Activated CD8-positive, alpha-beta T cell treated with anti-CD3 and anti-CD28 coated beads, Interleukin-2, amount 10 ng/mL, durations not matched to agents 7 days and 5 days (primary cell): Measurements from ENCODE around the gene MSX1. TPM values are rescaled to one million over a fixed set of nuclear protein-coding genes. Genes with fewer than 3 reads are reported as not detected.

ENCODE experiments used
- ATAC-seq: fragments of 150-1000 bp; cut with Tn5 transposase; one replicate; pipeline ENCODE4 v1.10.0; 2021; ENCODE audit warnings: moderate library complexity
- CTCF ChIA-PET: fragments of 350-600 bp; sonication (Branson Sonifier 250); formaldehyde crosslinking; loops from one replicate; lab custom pipeline; 2021; ENCODE audit warnings: antibody characterized with exemption; lab: Charles Lee
- POLR2A ChIA-PET: fragments of 350-600 bp; sonication (Branson Sonifier 250); formaldehyde crosslinking; loops from one replicate; lab custom pipeline; 2021; ENCODE audit warnings: antibody characterized with exemption; lab: Charles Lee
- DNase-seq: peaks from one replicate; pipeline ENCODE4 v3.0.0-alpha.2; 2020
- H3K27ac Mint-ChIP-seq: one replicate; pipeline ENCODE4 v1.8.0; 2021; ENCODE audit warnings: mild to moderate bottlenecking, mixed read lengths
- H3K27me3 Mint-ChIP-seq: one replicate; pipeline ENCODE4 v1.8.0; 2021; ENCODE audit warnings: low read depth, mixed read lengths
- H3K36me3 Mint-ChIP-seq: one replicate; pipeline ENCODE4 v1.8.0; 2021; ENCODE audit warnings: low read depth, mixed read lengths
- H3K4me1 Mint-ChIP-seq: one replicate; pipeline ENCODE4 v1.8.0; 2021; ENCODE audit warnings: low read depth, mixed read lengths
- H3K4me3 Mint-ChIP-seq: one replicate; pipeline ENCODE4 v1.8.0; 2021; ENCODE audit warnings: mild to moderate bottlenecking, mixed read lengths
- H3K9me3 Mint-ChIP-seq: one replicate; pipeline ENCODE4 v1.8.0; 2022; ENCODE audit warnings: mixed read lengths; ENCODE audit not compliant: insufficient read depth
- total RNA-seq, 2 experiments: library from RNA; stranded (reverse); gene quantifications; one replicate each; pipeline ENCODE4 v1.2.3, GENCODE V29; 2021

MSX1 gene
- total RNA-seq, 2 experiments from 2014 or later = not detected

DNA sequence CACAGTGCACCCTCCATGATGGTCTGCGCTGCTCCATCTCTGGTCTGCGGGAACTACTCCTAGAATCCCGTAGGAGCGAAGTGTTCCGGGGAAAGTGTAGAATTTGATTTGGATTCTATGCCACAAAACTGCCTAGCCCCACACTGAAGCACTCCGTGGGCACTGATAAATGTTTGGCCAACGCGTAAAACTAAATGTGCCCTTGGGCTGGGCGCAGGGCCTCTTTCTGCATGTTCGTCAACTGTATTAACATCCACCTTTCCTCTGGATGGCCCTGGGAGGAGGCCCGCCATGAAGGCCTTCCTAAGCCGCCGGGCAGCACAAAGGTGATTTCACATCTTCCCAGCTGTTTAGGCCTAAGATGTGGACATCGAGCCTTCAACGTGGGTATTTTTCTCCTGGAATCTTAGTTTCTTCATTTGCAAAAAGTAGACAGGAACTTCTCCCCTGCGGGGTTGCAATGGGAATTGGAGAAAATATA, 2.6 kb downstream of the MSX1 start:
- POLR2A ChIA-PET = no interaction called here
- H3K36me3 Mint-ChIP-seq = peaks cover 10% of the 10 kb centered on the region
- no peak overlapping the region for H3K4me3 Mint-ChIP-seq
- CTCF ChIA-PET = no interaction called here
- H3K27ac Mint-ChIP-seq = no peak overlapping the region
- peaks cover 25% of the 10 kb centered on the region for H3K4me1 Mint-ChIP-seq
- DNase-seq = no peak
- ATAC-seq = no peak
- H3K27me3 Mint-ChIP-seq = peaks cover 76% of the 10 kb centered on the region
- H3K9me3 Mint-ChIP-seq = peaks cover 3% of the 10 kb centered on the region

DNA sequence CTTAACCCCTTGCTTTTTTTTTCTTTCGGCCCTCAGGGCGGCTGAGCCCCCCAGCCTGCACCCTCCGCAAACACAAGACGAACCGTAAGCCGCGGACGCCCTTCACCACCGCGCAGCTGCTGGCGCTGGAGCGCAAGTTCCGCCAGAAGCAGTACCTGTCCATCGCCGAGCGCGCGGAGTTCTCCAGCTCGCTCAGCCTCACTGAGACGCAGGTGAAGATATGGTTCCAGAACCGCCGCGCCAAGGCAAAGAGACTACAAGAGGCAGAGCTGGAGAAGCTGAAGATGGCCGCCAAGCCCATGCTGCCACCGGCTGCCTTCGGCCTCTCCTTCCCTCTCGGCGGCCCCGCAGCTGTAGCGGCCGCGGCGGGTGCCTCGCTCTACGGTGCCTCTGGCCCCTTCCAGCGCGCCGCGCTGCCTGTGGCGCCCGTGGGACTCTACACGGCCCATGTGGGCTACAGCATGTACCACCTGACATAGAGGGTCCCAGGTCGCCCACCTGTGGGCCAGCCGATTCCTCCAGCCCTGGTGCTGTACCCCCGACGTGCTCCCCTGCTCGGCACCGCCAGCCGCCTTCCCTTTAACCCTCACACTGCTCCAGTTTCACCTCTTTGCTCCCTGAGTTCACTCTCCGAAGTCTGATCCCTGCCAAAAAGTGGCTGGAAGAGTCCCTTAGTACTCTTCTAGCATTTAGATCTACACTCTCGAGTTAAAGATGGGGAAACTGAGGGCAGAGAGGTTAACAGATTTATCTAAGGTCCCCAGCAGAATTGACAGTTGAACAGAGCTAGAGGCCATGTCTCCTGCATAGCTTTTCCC, 3.4 kb downstream of the MSX1 start:
- peaks cover 68% of the 10 kb centered on the region for H3K27me3 Mint-ChIP-seq
- H3K36me3 Mint-ChIP-seq = peaks cover 6% of the 10 kb centered on the region
- H3K4me3 Mint-ChIP-seq = no peak overlapping the region
- ChIA-PET CTCF (no interaction called here), POLR2A (no interaction called here)
- peaks cover 24% of the 10 kb centered on the region for H3K4me1 Mint-ChIP-seq
- ATAC-seq = no peak
- no peak for DNase-seq
- H3K27ac Mint-ChIP-seq = no peak overlapping the region
- peaks cover 3% of the 10 kb centered on the region for H3K9me3 Mint-ChIP-seq

DNA sequence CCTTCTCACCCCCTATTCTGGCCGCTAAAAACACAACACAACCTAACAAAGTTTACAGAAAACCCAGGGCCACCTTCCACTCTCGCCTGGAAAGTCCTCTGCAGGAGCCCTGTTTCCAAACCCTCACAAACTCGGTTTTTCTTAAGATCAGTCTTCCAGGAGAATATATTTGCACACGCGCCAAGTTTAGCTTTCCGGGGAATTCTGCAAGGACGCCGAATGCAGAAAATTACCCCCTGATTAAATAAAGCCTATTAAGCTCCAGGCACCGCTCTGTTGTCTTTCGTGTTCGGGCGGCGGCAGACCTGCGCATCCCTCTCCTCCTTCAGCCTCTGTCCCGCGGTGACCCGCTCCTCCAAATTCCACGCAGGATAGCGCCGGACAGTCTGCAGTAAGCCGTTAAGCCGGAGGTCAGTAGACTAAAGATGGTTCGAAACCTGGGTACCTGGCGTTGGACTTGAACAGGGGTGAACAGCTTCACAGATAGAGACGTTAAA, 5.0 kb downstream of the MSX1 start:
- ATAC-seq = no peak
- H3K27me3 Mint-ChIP-seq = peaks cover 66% of the 10 kb centered on the region
- DNase-seq = no peak
- H3K36me3 Mint-ChIP-seq = peaks cover 8% of the 10 kb centered on the region
- H3K4me3 Mint-ChIP-seq = no peak overlapping the region
- peaks cover 16% of the 10 kb centered on the region for H3K4me1 Mint-ChIP-seq
- H3K9me3 Mint-ChIP-seq = peaks cover 3% of the 10 kb centered on the region
- CTCF ChIA-PET = no interaction called here
- no peak overlapping the region for H3K27ac Mint-ChIP-seq
- POLR2A ChIA-PET = no interaction called here

DNA sequence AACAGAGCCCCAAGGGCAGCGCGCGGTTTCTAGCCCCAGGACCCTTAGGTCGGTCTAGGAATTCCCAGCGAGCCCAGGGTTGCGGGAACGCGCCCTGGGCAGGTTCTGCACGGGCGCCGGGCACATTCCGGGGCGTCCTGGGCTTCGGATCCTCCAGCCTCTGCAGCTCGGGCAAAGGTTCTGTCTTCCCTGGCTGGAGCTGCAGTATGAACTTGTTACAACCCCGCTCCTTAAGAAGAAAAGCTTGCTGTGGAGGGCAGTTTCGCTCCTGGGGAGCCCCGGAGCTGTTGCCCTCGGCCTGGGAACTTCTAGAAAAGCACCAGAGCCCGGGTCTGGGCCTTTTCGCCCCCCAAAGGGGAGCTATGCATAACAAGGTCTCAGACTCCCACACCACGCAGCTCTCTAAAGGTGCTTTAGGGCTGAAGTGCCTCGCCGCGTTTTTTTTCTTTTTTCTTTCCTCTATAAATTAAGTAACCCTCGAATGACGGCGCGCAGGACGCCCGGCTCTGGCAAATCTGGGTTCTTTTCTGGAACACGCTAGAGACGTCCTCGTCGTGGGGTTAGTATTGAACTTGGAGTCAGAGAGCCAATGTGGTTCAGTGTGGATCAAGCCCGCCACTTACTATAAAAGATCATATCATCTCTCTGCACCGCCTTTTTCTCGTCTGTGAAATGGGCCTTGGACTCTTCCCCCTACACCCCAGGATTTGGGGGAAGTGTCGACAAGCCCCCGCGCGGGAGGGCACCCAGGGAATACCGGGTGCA, 5.7 kb downstream of the MSX1 start:
- H3K27ac Mint-ChIP-seq = no peak overlapping the region
- DNase-seq = no peak
- peaks cover 72% of the 10 kb centered on the region for H3K27me3 Mint-ChIP-seq
- peaks cover 8% of the 10 kb centered on the region for H3K36me3 Mint-ChIP-seq
- H3K4me3 Mint-ChIP-seq = no peak overlapping the region
- ChIA-PET CTCF (no interaction called here), POLR2A (no interaction called here)
- peaks cover 3% of the 10 kb centered on the region for H3K9me3 Mint-ChIP-seq
- no peak for ATAC-seq
- H3K4me1 Mint-ChIP-seq = peaks cover 16% of the 10 kb centered on the region

DNA sequence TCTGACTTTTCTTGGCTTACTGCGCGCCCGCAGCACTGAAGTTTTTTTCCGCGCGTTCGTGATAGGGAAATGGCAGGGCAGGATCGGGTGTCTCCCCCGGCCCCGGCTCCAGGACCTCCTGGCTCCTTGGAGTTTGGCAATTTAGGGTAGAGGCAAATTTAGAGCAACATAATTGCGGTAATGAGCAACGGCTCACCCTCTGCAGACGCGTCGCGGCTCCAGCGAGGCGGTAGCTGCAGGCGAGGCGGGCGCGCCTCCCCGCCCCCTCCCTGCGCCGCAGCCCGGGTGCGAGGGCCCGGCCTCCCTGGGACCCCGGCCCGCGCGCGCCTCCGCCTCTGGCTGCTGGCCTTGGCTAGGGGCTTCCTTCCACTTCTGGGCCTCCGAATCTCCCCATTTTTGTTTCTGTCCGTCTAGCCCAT, 6.2 kb downstream of the MSX1 start:
- POLR2A ChIA-PET = no interaction called here
- CTCF ChIA-PET = no interaction called here

DNA sequence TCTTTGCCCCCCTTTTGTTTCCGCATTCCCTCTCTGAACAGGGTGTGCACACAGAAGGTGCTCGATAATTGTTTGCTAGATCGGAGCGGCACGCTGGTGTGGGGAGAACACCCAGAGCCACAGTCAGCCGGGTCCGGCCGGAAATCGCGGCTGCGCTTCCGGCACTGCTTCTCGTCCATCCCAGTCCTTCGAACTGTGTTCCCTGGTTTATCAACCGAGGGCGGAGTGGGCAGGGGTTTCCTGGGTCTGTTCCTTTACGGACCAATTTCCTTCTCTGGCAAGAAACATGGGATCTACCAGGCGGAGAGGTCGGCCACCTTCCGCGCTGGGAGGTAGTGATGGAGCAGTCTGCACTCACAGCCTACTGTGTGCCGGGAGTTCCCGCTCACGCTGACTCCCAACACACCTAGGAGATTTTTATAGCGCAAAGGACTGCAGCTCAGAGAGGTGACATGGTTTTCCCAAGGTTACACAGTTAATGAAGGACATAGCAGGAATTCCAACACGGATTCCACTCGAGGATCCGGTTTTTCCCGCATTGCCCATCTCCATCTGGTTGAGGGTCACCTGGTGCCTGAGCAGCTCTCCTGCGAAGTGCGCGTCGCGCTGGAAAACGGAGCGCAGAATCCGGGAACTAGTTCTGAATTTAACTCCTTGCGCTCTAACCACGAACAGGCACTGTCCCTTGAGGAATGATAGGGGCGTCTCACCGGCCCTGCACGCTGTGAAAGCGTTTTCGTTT, 6.8 kb downstream of the MSX1 start:
- POLR2A ChIA-PET = no interaction called here
- Mint-ChIP-seq H3K4me1 (peaks cover 9% of the 10 kb centered on the region), H3K9me3 (peaks cover 3% of the 10 kb centered on the region), H3K27ac (peak overlapping the region; percentile 66), H3K36me3 (peaks cover 7% of the 10 kb centered on the region), H3K4me3 (peak overlapping the region; percentile 34), H3K27me3 (peaks cover 75% of the 10 kb centered on the region)
- ATAC-seq = no peak
- CTCF ChIA-PET = interaction anchor here (0.9 kb wide), 1 partner anchor 9 kb away, joined by 3 read pairs; no protein-coding TSS in a partner anchor
- no peak for DNase-seq

More for the DNA sequence above, 6.2 kb downstream of the MSX1 start:
- H3K36me3 Mint-ChIP-seq = peaks cover 8% of the 10 kb centered on the region
- peak overlapping the region; percentile 34 for H3K4me3 Mint-ChIP-seq
- H3K27me3 Mint-ChIP-seq = peaks cover 73% of the 10 kb centered on the region
- DNase-seq (no peak), ATAC-seq (no peak)
- H3K4me1 Mint-ChIP-seq = peaks cover 13% of the 10 kb centered on the region
- no peak overlapping the region for H3K27ac Mint-ChIP-seq
- peaks cover 3% of the 10 kb centered on the region for H3K9me3 Mint-ChIP-seq

DNA sequence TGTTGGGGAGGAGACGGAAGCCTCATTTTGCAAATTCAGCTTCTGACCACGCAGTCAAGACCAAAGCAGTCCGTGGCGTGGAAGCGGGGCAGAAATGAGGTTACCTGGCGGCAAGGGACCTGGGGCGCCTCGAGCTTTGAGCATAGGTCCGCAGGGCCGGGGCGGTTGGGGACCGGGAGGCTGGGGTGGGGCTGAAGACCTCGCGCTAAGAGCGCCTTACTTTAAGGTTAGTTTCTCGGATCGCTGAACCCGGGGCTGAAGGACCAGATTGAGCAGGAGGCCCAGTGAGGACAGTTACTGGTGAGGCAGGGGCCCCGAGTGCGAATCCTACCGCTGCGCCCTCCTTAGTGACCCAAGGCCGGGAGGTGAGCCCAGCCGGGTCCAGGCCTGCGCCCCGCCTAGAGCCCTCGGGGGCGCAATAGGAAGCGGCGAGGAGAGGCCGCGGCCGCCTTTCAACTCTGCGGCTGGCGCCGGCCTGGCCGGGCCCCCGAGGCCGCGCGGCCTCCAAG, 7.5 kb downstream of the MSX1 start:
- DNase-seq (no peak), ATAC-seq (no peak)
- peaks cover 7% of the 10 kb centered on the region for H3K4me1 Mint-ChIP-seq
- CTCF ChIA-PET = interaction anchor here (0.9 kb wide), 1 partner anchor 9 kb away, joined by 3 read pairs; no protein-coding TSS in a partner anchor
- H3K36me3 Mint-ChIP-seq = peaks cover 6% of the 10 kb centered on the region
- peak overlapping the region; percentile 66 for H3K27ac Mint-ChIP-seq
- peak overlapping the region; percentile 28 for H3K4me3 Mint-ChIP-seq
- H3K27me3 Mint-ChIP-seq = peaks cover 74% of the 10 kb centered on the region
- peaks cover 3% of the 10 kb centered on the region for H3K9me3 Mint-ChIP-seq
- POLR2A ChIA-PET = no interaction called here

DNA sequence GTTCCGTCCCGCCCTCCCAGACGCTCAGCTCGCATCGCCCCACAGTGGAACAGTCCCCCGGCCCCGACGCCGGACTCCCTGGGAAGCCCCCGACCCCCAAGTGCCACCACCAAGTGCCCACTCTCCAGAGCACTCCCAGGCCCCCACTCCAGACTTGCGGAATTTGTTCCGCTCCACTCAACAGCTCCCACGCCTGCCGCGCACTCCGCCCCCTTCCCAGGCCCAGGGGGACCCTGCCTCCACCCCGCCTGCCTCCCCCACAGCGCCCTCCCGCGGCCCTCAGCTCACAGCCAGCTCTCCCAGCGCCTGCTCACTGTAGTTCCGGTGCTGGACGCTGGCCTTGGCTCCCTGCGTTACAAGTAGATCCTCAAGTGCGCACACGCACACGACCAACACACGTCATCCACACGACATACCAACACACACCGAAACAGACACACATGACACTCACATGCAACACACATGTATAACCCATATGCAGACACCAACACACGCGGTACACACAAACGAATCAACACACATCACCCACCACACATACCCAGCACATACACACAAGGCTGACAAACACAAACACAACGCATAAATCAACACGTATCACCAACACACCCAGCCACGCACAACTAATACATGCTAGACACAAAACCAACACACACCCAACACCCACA, 8.0 kb downstream of the MSX1 start:
- Mint-ChIP-seq H3K36me3 (peaks cover 6% of the 10 kb centered on the region), H3K4me1 (peaks cover 7% of the 10 kb centered on the region), H3K27me3 (peaks cover 73% of the 10 kb centered on the region), H3K27ac (no peak overlapping the region), H3K4me3 (no peak overlapping the region), H3K9me3 (peaks cover 3% of the 10 kb centered on the region)
- CTCF ChIA-PET = interaction anchor here (0.9 kb wide), 1 partner anchor 10 kb away, joined by 3 read pairs; no protein-coding TSS in a partner anchor
- ATAC-seq = no peak
- no peak for DNase-seq
- POLR2A ChIA-PET = no interaction called here

DNA sequence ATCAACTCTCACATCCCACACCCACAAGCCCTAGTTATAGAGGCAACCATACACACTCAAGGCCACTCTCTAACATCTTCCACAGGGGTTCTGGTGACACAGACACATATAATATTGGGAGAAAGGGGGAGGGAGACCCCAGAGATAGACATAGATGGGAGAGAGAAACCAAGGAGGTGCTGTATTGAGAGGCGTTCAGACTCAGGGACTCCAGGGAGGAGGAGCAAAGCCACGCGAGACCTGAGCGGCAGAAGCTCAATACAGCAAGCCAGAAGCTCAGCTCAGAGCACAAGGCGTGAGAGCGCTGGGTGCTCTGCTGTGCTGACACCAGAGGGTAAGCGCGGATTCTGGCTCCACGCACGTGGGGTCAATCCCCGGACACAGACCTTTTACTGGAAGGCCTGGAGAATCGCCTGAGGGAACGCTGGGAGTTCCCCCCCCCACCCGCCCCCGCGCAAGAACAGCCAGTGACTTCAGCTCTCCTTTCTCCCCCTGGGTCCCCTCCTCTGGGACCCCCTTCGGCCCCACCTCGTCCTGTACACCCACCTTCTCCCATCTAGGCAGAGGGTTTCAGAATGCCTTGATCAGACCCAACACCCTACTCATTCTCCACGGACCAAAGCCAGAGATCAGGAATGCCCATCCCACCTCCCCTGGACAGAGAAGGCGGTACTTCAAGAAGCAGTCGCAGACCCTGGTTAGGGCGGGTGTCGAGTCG, 8.7 kb downstream of the MSX1 start:
- H3K4me3 Mint-ChIP-seq = no peak overlapping the region
- H3K36me3 Mint-ChIP-seq = peaks cover 6% of the 10 kb centered on the region
- H3K9me3 Mint-ChIP-seq = peaks cover 3% of the 10 kb centered on the region
- POLR2A ChIA-PET = no interaction called here
- DNase-seq (no peak), ATAC-seq (no peak)
- CTCF ChIA-PET = interaction anchor here (0.8 kb wide), 1 partner anchor 380 kb away, joined by 3 read pairs; no protein-coding TSS in a partner anchor
- H3K27me3 Mint-ChIP-seq = peaks cover 71% of the 10 kb centered on the region
- H3K27ac Mint-ChIP-seq = peak overlapping the region; percentile 40
- H3K4me1 Mint-ChIP-seq = peaks cover 7% of the 10 kb centered on the region
